ENCODE results near the gene VTI1A. TPM values are rescaled to one million over a fixed set of nuclear protein-coding genes. Genes with fewer than 3 reads are reported as not detected.
A peak's percentile ranks its signal among the peaks of the same experiment; 100 is the strongest.

Gene VTI1A
- polyA plus RNA-seq, 2 of the 4 experiments (the other 2 are of a cell fraction), result 17.0 to 25.3 TPM

DNA sequence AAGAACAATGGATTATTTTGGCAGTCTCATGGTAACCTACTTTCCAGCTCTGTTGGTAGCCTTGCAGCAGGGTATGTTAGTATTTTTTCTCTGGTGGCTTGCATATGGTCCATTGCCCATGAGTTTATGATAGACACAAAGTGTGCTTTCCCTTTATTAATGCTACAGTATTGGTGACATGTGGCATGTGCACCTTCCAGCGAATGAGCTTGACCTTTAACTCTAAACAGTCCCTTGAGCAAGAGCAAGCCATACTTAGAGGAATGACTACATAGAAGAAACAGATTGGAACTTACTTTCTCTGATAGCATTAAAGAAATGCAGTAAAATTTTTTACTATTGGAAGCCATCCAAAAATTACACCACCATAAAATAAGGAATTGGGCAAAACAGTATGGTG, 73.9 kb downstream of the VTI1A start (continued):
- TF ChIP-seq, protein P1, sequence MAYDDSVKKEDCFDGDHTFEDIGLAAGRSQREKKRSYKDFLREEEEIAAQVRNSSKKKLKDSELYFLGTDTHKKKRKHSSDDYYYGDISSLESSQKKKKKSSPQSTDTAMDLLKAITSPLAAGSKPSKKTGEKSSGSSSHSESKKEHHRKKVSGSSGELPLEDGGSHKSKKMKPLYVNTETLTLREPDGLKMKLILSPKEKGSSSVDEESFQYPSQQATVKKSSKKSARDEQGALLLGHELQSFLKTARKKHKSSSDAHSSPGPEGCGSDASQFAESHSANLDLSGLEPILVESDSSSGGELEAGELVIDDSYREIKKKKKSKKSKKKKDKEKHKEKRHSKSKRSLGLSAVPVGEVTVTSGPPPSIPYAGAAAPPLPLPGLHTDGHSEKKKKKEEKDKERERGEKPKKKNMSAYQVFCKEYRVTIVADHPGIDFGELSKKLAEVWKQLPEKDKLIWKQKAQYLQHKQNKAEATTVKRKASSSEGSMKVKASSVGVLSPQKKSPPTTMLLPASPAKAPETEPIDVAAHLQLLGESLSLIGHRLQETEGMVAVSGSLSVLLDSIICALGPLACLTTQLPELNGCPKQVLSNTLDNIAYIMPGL (CRISPR knock-in tag; IDR thresholded peaks at IDR 0.05; ENCODE audit: borderline replicate concordance), result no peak
- TF ChIP-seq JUN (IDR thresholded peaks at IDR 0.05) (no peak), FOXS1 (CRISPR knock-in tag; IDR thresholded peaks at IDR 0.05) (no peak), HOXB5 (CRISPR knock-in tag; IDR thresholded peaks at IDR 0.05) (no peak), SMC3 (IDR thresholded peaks at IDR 0.05) (no peak)

DNA sequence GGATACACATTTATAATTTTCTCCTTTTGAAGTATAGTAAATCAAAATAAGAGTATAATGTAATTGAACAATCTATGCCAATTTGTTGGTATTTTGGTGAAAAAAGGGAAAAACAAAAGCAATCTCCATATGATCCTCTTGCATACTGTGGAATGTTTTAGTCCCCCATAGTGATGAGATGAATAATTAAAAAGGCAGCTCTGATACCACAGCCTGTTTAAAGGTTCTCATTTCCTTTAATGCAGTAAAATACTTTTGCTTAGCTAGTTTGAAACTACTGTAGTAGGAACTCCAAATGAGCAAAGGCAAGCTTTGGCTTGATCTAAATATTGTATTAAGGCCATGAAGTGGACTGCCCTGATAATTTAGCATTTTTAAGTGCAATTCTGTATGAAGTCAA, 77.6 kb downstream of the VTI1A start:
- Histone ChIP-seq H3K4me1 (peaks cover 51% of the 10 kb centered on the region), H3K4me3 (no peak overlapping the region), H3K9me3 (no peaks in the 10 kb centered on the region), H3K4me2 (peak overlapping the region; percentile 68), H3K27ac (peak overlapping the region in 1 of 2 experiments; percentile 18; a peak in 1 of 6 replicates)
- DNase-seq (ENCODE audit: low read depth in 1 of 2, low spot score in 1 of 2) (no peak), ATAC-seq (no peak), FAIRE-seq (peak; percentile 49)
- POLR2A ChIA-PET, result no interaction called here
- CTCF ChIA-PET, result no interaction called here
- TF ChIP-seq, protein P2, sequence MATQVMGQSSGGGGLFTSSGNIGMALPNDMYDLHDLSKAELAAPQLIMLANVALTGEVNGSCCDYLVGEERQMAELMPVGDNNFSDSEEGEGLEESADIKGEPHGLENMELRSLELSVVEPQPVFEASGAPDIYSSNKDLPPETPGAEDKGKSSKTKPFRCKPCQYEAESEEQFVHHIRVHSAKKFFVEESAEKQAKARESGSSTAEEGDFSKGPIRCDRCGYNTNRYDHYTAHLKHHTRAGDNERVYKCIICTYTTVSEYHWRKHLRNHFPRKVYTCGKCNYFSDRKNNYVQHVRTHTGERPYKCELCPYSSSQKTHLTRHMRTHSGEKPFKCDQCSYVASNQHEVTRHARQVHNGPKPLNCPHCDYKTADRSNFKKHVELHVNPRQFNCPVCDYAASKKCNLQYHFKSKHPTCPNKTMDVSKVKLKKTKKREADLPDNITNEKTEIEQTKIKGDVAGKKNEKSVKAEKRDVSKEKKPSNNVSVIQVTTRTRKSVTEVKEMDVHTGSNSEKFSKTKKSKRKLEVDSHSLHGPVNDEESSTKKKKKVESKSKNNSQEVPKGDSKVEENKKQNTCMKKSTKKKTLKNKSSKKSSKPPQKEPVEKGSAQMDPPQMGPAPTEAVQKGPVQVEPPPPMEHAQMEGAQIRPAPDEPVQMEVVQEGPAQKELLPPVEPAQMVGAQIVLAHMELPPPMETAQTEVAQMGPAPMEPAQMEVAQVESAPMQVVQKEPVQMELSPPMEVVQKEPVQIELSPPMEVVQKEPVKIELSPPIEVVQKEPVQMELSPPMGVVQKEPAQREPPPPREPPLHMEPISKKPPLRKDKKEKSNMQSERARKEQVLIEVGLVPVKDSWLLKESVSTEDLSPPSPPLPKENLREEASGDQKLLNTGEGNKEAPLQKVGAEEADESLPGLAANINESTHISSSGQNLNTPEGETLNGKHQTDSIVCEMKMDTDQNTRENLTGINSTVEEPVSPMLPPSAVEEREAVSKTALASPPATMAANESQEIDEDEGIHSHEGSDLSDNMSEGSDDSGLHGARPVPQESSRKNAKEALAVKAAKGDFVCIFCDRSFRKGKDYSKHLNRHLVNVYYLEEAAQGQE (IDR thresholded peaks at IDR 0.05), result no peak
- TF ChIP-seq HOXA7 (CRISPR knock-in tag; IDR thresholded peaks at IDR 0.05) (no peak), RARB (CRISPR knock-in tag; IDR thresholded peaks at IDR 0.05) (no peak), CBX8 (IDR thresholded peaks at IDR 0.05) (no peak), TFCP2L1 (CRISPR knock-in tag; IDR thresholded peaks at IDR 0.05) (no peak), SMC3 (IDR thresholded peaks at IDR 0.05) (no peak), FOSL2 (IDR thresholded peaks at IDR 0.05) (no peak), FOSL2 (CRISPR knock-in tag; IDR thresholded peaks at IDR 0.05) (no peak), HDAC2 (IDR thresholded peaks at IDR 0.05) (no peak), TP53 (CRISPR knock-in tag; IDR thresholded peaks at IDR 0.05) (no peak), FOSB (CRISPR knock-in tag; IDR thresholded peaks at IDR 0.05) (no peak), HOXB5 (CRISPR knock-in tag; IDR thresholded peaks at IDR 0.05) (no peak), ZNF302 (CRISPR knock-in tag; IDR thresholded peaks at IDR 0.05) (no peak), CHD2 (IDR thresholded peaks at IDR 0.05; ENCODE audit: low read length, partially characterized antibody) (no peak), KDM1A (IDR thresholded peaks at IDR 0.05; ENCODE audit: low read depth) (no peak), EHF (CRISPR knock-in tag; IDR thresholded peaks at IDR 0.05) (no peak), EP300 (IDR thresholded peaks at IDR 0.05) (no peak), RAD21 (conservative IDR thresholded peaks at IDR 0.05 in 1 of 2, IDR thresholded peaks at IDR 0.05 in 1 of 2) (no peak), POLR2AphosphoS2 (conservative IDR thresholded peaks at IDR 0.05; ENCODE audit: low read length) (no peak), NFE2L2 (conservative IDR thresholded peaks at IDR 0.05; ENCODE audit: low read length) (no peak)
- TF ChIP-seq, protein P3, sequence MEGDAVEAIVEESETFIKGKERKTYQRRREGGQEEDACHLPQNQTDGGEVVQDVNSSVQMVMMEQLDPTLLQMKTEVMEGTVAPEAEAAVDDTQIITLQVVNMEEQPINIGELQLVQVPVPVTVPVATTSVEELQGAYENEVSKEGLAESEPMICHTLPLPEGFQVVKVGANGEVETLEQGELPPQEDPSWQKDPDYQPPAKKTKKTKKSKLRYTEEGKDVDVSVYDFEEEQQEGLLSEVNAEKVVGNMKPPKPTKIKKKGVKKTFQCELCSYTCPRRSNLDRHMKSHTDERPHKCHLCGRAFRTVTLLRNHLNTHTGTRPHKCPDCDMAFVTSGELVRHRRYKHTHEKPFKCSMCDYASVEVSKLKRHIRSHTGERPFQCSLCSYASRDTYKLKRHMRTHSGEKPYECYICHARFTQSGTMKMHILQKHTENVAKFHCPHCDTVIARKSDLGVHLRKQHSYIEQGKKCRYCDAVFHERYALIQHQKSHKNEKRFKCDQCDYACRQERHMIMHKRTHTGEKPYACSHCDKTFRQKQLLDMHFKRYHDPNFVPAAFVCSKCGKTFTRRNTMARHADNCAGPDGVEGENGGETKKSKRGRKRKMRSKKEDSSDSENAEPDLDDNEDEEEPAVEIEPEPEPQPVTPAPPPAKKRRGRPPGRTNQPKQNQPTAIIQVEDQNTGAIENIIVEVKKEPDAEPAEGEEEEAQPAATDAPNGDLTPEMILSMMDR (IDR thresholded peaks at IDR 0.05), result no peak

All from A549 (cell line).